Fibroblast of mammary gland (primary cell): ENCODE measurements around the gene PCOLCE2.
"Not testable (repeated sequence)": the region's sequence is repeated elsewhere in the genome, so short reads cannot be mapped to it uniquely, and the experiment has no call there.

Experiments used
- DNase-seq: peaks from one replicate; pipeline ENCODE4 v3.0.0-alpha.2; 2010; ENCODE audit warnings: low read depth
- H3K4me3 ChIP-seq: 2 replicates; pipeline ENCODE4 v1.5.1; 2011; ENCODE audit warnings: low read depth, mild to moderate bottlenecking, low read length, moderate library complexity; ENCODE audit not compliant: control insufficient read depth
- CTCF ChIP-seq: conservative IDR thresholded peaks from 2 replicates; pipeline ENCODE4 v1.5.1; 2011; ENCODE audit warnings: low read depth, low read length, inconsistent platforms; ENCODE audit not compliant: control insufficient read depth, insufficient read depth

PCOLCE2 gene

DNA sequence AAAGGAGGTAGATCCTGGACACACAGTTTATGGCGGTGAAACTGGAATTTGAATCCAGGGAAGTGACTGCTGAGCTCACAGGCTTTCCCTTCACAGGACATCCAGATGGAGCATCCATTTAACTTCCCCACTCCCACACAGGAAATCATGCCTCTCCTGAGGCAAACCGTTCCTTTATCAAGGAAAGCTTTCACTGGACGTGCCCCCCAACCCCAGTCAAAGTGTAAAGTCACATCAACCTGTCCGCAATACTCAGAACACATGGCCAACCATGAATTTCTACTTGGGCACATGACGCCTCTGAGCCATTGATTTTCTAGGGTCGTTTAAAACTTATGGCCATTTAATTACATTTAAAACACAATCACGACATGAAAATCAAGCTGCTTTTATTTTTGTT is 2.9 kb downstream of the PCOLCE2 start:
- no peak for DNase-seq
- no peak overlapping the region for H3K4me3 ChIP-seq
- TF ChIP-seq CTCF, result no peak

GRCh38 chr3:142884531-142884930 is 4.4 kb downstream of the PCOLCE2 start:
- no peak for TF ChIP-seq CTCF
- no peak overlapping the region for H3K4me3 ChIP-seq
- DNase-seq, result no peak

DNA sequence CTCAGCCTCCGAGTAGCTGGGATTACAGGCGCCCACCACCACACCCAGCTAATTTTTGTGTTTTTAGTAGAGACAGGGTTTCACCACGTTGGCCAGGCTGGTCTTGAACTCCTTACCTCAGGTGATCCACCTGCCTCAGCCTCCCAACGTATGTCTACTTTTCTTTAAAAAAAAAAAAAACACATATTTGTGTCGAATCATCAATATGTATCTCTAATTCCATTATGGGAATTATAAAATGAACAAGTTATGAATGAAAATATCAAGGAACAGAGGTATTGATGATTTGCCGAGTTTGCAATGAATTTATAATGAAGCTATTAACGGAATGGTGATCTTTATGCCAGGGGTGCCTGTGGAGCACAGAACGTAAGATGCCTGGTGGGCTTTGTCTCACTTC is 5.3 kb downstream of the PCOLCE2 start:
- H3K4me3 ChIP-seq, DNase-seq: not testable (repeated sequence)

GRCh38 chr3:142881445-142882224 is 7.2 kb downstream of the PCOLCE2 start:
- TF ChIP-seq CTCF, result no peak
- no peak for DNase-seq
- H3K4me3 ChIP-seq, result no peak overlapping the region

DNA sequence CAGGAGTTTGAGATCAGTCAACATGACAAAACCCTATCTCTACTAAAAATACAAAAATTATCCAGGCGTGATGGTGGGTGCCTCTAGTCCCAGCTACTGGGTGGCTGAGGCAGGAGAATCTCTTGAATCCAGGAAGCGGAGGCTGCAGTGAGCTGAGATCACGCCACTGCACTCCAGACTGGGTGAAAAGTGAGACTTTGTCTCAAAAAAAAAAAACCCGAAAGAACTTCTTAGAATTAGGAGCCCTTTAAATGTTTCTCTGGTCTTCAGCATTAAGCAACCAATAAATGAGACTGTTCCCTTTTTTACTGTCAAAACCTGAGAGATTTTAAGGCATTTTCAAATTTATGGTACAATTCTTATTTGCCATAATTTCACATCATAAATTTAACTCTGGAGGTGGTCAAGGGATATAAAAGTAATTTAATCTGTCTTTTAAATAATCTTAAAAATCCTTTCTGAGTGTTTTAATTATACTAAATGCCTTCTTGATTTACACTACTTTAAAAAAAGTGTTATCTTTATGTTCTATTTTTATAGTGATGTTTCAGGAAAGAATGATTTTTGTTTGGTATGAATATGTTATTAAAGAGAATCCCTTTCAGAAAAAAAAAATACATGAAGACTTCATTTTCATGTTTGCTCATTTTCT is 10.1 kb downstream of the PCOLCE2 start:
- no peak for TF ChIP-seq CTCF
- DNase-seq, result no peak
- no peak overlapping the region for H3K4me3 ChIP-seq

DNA sequence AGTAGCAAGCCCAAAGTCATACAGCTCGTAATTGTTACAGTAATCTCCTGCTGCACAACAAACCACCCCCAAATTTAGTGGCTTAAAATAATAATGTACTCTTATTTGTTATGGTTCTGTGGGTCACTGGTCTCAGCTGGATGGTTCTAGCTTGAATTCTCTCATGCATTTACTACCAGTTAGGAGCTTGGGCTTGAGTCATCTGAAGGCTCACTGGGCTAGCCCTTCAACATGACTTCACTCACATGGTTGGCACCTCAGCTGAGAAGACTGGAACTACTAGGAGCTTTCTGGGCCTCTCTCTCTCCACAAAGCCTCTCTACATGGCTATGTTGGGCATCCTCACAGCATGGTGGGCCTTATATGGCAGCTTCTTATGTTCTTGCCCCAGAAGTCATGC is 12.5 kb downstream of the PCOLCE2 start:
- H3K4me3 ChIP-seq, result no peak overlapping the region
- no peak for DNase-seq
- TF ChIP-seq CTCF, result no peak

- no peak overlapping the region for H3K4me3 ChIP-seq
- no peak for DNase-seq
- TF ChIP-seq CTCF, result no peak
These were observed 13.2 kb downstream of the PCOLCE2 start for GRCh38 chr3:142875583-142876207.
